K562 (cell line): Measurements from ENCODE around the gene FAAH. TPM values are rescaled to one million over a fixed set of nuclear protein-coding genes. Genes with fewer than 3 reads are reported as not detected.

Experiments
- ATAC-seq: fragments of 200-7000 bp; cut with Tn5 transposase; 3 replicates; pipeline ENCODE4 v1.9.1; 2020; ENCODE audit warnings: moderate library complexity
- BruUV-seq: library from RNA; stranded (reverse); fragments of 400-500 nt; replicated peaks from 2 replicates; lab custom pipeline; 2021; lab: Mats Ljungman, UMichigan
- CTCF ChIA-PET: fragments of 300-600 bp; formaldehyde crosslinking; extraction: SDS; loops from one replicate; lab custom pipeline; 2021; ENCODE audit warnings: low intra/inter-chr PET ratio; lab: Yijun Ruan, JAX
- POLR2A ChIA-PET: fragments of 300-600, 350-650 bp; sonication (Branson Sonifier 250); formaldehyde crosslinking; extraction: SDS; loops from one replicate; lab custom pipeline; 2021; ENCODE audit warnings: antibody characterized with exemption, inconsistent platforms; lab: Yijun Ruan, JAX
- DNase-seq, 4 experiments: peaks; one replicate each; pipeline versions ENCODE4 v3.0.0 to v3.0.0-alpha.2; 2011 to 2018; ENCODE audit warnings: low spot score in 3 of 4, mixed read lengths in 3 of 4; ENCODE audit errors: extremely low read depth in 1 of 4
- FAIRE-seq: peaks from 2 replicates; lab custom pipeline; 2011; peaks lifted over from hg19 to GRCh38; lab: Jason Lieb, UNC
- H2AFZ ChIP-seq: 2 replicates; pipeline ENCODE4 v1.6.0; 2011; ENCODE audit warnings: low read depth, low read length, control low read depth, inconsistent platforms
- H3K27ac ChIP-seq: fragments of 200-600 bp; 3 replicates; pipeline ENCODE4 v1.8.0; 2011; ENCODE audit warnings: low read depth, mild to moderate bottlenecking, control low read depth, inconsistent platforms, low read length, moderate library complexity, mixed read lengths; ENCODE audit errors: extremely low read depth
- H3K27me3 ChIP-seq, 2 experiments: fragments of 300-600 bp in 1 of 2; 2 replicates in 1 of 2; 3 replicates in 1 of 2; pipeline versions ENCODE4 v1.6.0 to v1.8.0; 2011; ENCODE audit warnings: inconsistent platforms in 2 of 2, low read length in 2 of 2, mild to moderate bottlenecking in 1 of 2, mixed read lengths in 1 of 2, moderate library complexity in 1 of 2; ENCODE audit not compliant: control insufficient read depth in 2 of 2, insufficient read depth in 2 of 2
- H3K36me3 ChIP-seq: fragments of 300-600 bp; 3 replicates; pipeline ENCODE4 v1.8.0; 2011; ENCODE audit warnings: mild to moderate bottlenecking, low read length, inconsistent platforms; ENCODE audit not compliant: control insufficient read depth, insufficient read depth
- H3K4me1 ChIP-seq, 2 experiments: fragments of 200-600 bp in 1 of 2; replicated peaks in 1 of 2; 2 replicates in 1 of 2; 3 replicates in 1 of 2; pipeline versions ENCODE4 v1.5.1 to v1.8.0; 2011; ENCODE audit warnings: inconsistent platforms in 2 of 2, low read length in 2 of 2, mild to moderate bottlenecking in 1 of 2, mixed read lengths in 1 of 2, moderate library complexity in 1 of 2; ENCODE audit not compliant: control insufficient read depth in 2 of 2, insufficient read depth in 2 of 2
- H3K4me2 ChIP-seq: 2 replicates; pipeline ENCODE4 v1.6.1; 2011; ENCODE audit warnings: low read length, control low read depth, inconsistent platforms, mixed read lengths; ENCODE audit not compliant: insufficient read depth
- H3K4me3 ChIP-seq: fragments of 200-600 bp; sonication (generic), shearing (Covaris generic); 2 replicates; pipeline ENCODE4 v1.5.1; 2016; ENCODE audit warnings: control low read depth, inconsistent platforms
- H3K79me2 ChIP-seq: fragments of 200-600 bp; 3 replicates; pipeline ENCODE4 v1.8.0; 2011; ENCODE audit warnings: low read length, inconsistent platforms; ENCODE audit not compliant: control insufficient read depth, insufficient read depth
- H3K9ac ChIP-seq, 2 experiments: 2 replicates each; pipeline versions ENCODE4 v1.6.0 to v1.6.1; 2011; ENCODE audit warnings: low read depth in 2 of 2, low read length in 2 of 2, control low read depth in 1 of 2, inconsistent platforms in 1 of 2, mild to moderate bottlenecking in 1 of 2, mixed read lengths in 1 of 2; ENCODE audit not compliant: insufficient read depth in 1 of 2
- H3K9me1 ChIP-seq: one replicate; pipeline ENCODE4 v1.6.0; 2011; ENCODE audit warnings: inconsistent platforms, mild to moderate bottlenecking, low read length, moderate library complexity; ENCODE audit not compliant: control insufficient read depth, insufficient read depth
- H3K9me3 ChIP-seq: replicated peaks from 2 replicates; pipeline ENCODE4 v1.5.1; 2011; ENCODE audit warnings: low read depth, low read length, inconsistent platforms; ENCODE audit not compliant: control insufficient read depth, insufficient read depth
- H4K20me1 ChIP-seq: replicated peaks from 2 replicates; pipeline ENCODE4 v1.6.1; 2011; ENCODE audit warnings: low read length, inconsistent platforms, mixed read lengths; ENCODE audit not compliant: control insufficient read depth, insufficient read depth
- ATF2 ChIP-seq: sonication (generic); formaldehyde crosslinking; IDR thresholded peaks from 2 replicates; pipeline ENCODE4 v1.8.1; 2022; ENCODE audit warnings: missing genetic modification reagents
- CREM ChIP-seq: IDR thresholded peaks from 2 replicates; pipeline ENCODE4 v1.6.1; 2014; ENCODE audit warnings: antibody characterized with exemption, low read depth
- HNRNPH1 ChIP-seq: fragments of 200-400 bp; formaldehyde crosslinking; optimal IDR thresholded peaks from 2 replicates; pipeline ENCODE3; 2017; ENCODE audit warnings: low read depth, mild to moderate bottlenecking, low read length, moderate library complexity
- NFATC3 ChIP-seq: fragments of 450-650 bp; IDR thresholded peaks from 2 replicates; pipeline ENCODE4 v1.6.1; 2017; ENCODE audit warnings: mild to moderate bottlenecking
- NFE2L1 ChIP-seq: fragments of 450-650 bp; IDR thresholded peaks from 2 replicates; pipeline ENCODE4 v1.6.1; 2016; ENCODE audit warnings: missing genetic modification characterization, low read depth, mild to moderate bottlenecking, missing compliant biosample characterization, moderate library complexity, borderline replicate concordance
- RAD21 ChIP-seq, 2 experiments: fragments of 250-450 bp in 1 of 2; fragments of 450-650 bp in 1 of 2; sonication (Bioruptor Pico) in 1 of 2; formaldehyde crosslinking in 1 of 2; IDR thresholded peaks in 1 of 2; conservative IDR thresholded peaks in 1 of 2; 2 replicates each; pipeline versions ENCODE4 v1.4.0 to v1.8.0; 2020 to 2022; ENCODE audit warnings: mild to moderate bottlenecking in 2 of 2, moderate library complexity in 1 of 2
- RAD51 ChIP-seq: fragments of 450-650 bp; IDR thresholded peaks from 2 replicates; pipeline ENCODE4 v1.7.1; 2016; ENCODE audit warnings: low read depth, mild to moderate bottlenecking, borderline replicate concordance
- RBM39 ChIP-seq: fragments of 200-400 bp; formaldehyde crosslinking; optimal IDR thresholded peaks from 2 replicates; pipeline ENCODE3; 2018; ENCODE audit warnings: low read depth, low read length
- RFX7 ChIP-seq: fragments of 250-450 bp; sonication (Bioruptor Pico); IDR thresholded peaks from 2 replicates; pipeline ENCODE4 v1.5.1; 2021; ENCODE audit warnings: mild to moderate bottlenecking
- ZC3H4 ChIP-seq: sonication (generic); formaldehyde crosslinking; IDR thresholded peaks from 2 replicates; pipeline ENCODE4 v1.9.0; 2021; ENCODE audit warnings: missing genetic modification reagents, borderline replicate concordance
- ZKSCAN3 ChIP-seq: fragments of 250-450 bp; sonication (Bioruptor Pico); IDR thresholded peaks from 2 replicates; pipeline ENCODE4 v1.4.0; 2020
- WGBS: fragments of 100-300 bp; shearing (Covaris generic); methylation state at CpG from one replicate; pipeline ENCODE4 v1.1.6; 2016; ENCODE audit warnings: low coverage, mixed read lengths; ENCODE audit not compliant: insufficient coverage; ENCODE audit errors: missing lambda C conversion rate; 5-methylcytosine and 5-hydroxymethylcytosine counted together
- in situ Hi-C: fragments of 300-500 bp; cut with MboI; formaldehyde crosslinking; loops from 4 replicates; pipeline ENCODE4 v1.15.0; 2018; ENCODE audit warnings: inconsistent platforms, mixed read lengths
- intact Hi-C: fragments of 100-400 bp; cut with micrococcal nuclease; formaldehyde crosslinking; loops from 2 replicates; pipeline ENCODE4 v1.14.2; 2022
- polyA plus RNA-seq, 8 experiments: library from polyadenylated mRNA; depleted of rRNA in 4 of 8; stranded (reverse) in 5 of 8; unstranded in 3 of 8; fragments of >200 nt; fragmentation: Nextera tagmentation in 2 of 8; fragmentation: Illumina TruSeq in 1 of 8; extraction: Ambion mirVana in 2 of 8; extraction: Trizol in 1 of 8; gene quantifications; 2 replicates each; pipeline versions ENCODE4 v1.2.1 to v1.2.3, GENCODE V29; 2011 to 2014; ENCODE audit warnings: inconsistent platforms in 1 of 8, missing spikeins in 1 of 8
- total RNA-seq, 7 experiments: library from RNA; depleted of rRNA in 6 of 7; stranded (reverse); fragments of >200 nt in 6 of 7; fragmentation: Illumina TruSeq in 2 of 7; extraction: Trizol in 2 of 7; gene quantifications; 2 replicates each; pipeline versions ENCODE4 v1.2.1 to v1.2.3, GENCODE V29; 2011 to 2021; ENCODE audit warnings: low replicate concordance in 1 of 7
- TF ChIP-seq, protein P1 (sequence below): sonication (generic); formaldehyde crosslinking; IDR thresholded peaks from 2 replicates; pipeline ENCODE4 v1.8.0; 2023; ENCODE audit warnings: missing genetic modification reagents, mild to moderate bottlenecking, borderline replicate concordance
- TF ChIP-seq, protein P2 (sequence below), 2 experiments: fragments of 450-650 bp; conservative IDR thresholded peaks; 2 replicates each; pipeline ENCODE4 v1.6.1; 2017; ENCODE audit warnings: mild to moderate bottlenecking in 2 of 2, moderate library complexity in 2 of 2

FAAH gene
- total and polyA plus RNA-seq, 9 of the 15 experiments (the other 6 are each of a cell fraction or from before 2014, with no cell fraction given) = 0.06 to 1.1 (median 0.32) TPM

GRCh38 chr1:46408356-46409062, 14.4 kb downstream of the FAAH start:
- H4K20me1 ChIP-seq = no peaks in the 10 kb centered on the region
- H3K4me2 ChIP-seq = no peak overlapping the region
- ChIA-PET POLR2A (interaction anchor here (0.7 to 2.0 kb wide), 5 partner anchors 7 to 121 kb away, joined by 3 to 5 read pairs (median 3); no protein-coding TSS in a partner anchor), CTCF (interaction anchor here (0.6 kb wide), 1 partner anchor 37 kb away, joined by 3 read pairs; no protein-coding TSS in a partner anchor)
- in situ Hi-C loops = loop anchor here (5.0 kb wide), 1 partner anchor 129 kb away; a partner anchor contains a TSS
- no TSS peak for BruUV-seq
- H3K4me1 ChIP-seq = peaks cover 20 to 51% of the 10 kb centered on the region in 2 experiments; a peak in 4 of 5 replicates
- H3K9me3 ChIP-seq = no peaks in the 10 kb centered on the region
- no peak overlapping the region for H3K27ac ChIP-seq
- intact Hi-C loops = loop anchor here (5.0 kb wide), 2 partner anchors 69 to 76 kb away; no protein-coding TSS in a partner anchor
- H3K79me2 ChIP-seq = no peaks in the 10 kb centered on the region
- peaks cover 5% of the 10 kb centered on the region for H3K9me1 ChIP-seq
- no peak overlapping the region for H3K4me3 ChIP-seq
- H3K27me3 ChIP-seq = no peaks in the 10 kb centered on the region
- 33% methylated on average over 12 of the region's 12 CpGs for WGBS
- DNase-seq (no peak), ATAC-seq (no peak), FAIRE-seq (no peak)
- no peak overlapping the region for H3K9ac ChIP-seq
- H2AFZ ChIP-seq = no peak overlapping the region
- H3K36me3 ChIP-seq = no peaks in the 10 kb centered on the region
- TF ChIP-seq, protein P1, sequence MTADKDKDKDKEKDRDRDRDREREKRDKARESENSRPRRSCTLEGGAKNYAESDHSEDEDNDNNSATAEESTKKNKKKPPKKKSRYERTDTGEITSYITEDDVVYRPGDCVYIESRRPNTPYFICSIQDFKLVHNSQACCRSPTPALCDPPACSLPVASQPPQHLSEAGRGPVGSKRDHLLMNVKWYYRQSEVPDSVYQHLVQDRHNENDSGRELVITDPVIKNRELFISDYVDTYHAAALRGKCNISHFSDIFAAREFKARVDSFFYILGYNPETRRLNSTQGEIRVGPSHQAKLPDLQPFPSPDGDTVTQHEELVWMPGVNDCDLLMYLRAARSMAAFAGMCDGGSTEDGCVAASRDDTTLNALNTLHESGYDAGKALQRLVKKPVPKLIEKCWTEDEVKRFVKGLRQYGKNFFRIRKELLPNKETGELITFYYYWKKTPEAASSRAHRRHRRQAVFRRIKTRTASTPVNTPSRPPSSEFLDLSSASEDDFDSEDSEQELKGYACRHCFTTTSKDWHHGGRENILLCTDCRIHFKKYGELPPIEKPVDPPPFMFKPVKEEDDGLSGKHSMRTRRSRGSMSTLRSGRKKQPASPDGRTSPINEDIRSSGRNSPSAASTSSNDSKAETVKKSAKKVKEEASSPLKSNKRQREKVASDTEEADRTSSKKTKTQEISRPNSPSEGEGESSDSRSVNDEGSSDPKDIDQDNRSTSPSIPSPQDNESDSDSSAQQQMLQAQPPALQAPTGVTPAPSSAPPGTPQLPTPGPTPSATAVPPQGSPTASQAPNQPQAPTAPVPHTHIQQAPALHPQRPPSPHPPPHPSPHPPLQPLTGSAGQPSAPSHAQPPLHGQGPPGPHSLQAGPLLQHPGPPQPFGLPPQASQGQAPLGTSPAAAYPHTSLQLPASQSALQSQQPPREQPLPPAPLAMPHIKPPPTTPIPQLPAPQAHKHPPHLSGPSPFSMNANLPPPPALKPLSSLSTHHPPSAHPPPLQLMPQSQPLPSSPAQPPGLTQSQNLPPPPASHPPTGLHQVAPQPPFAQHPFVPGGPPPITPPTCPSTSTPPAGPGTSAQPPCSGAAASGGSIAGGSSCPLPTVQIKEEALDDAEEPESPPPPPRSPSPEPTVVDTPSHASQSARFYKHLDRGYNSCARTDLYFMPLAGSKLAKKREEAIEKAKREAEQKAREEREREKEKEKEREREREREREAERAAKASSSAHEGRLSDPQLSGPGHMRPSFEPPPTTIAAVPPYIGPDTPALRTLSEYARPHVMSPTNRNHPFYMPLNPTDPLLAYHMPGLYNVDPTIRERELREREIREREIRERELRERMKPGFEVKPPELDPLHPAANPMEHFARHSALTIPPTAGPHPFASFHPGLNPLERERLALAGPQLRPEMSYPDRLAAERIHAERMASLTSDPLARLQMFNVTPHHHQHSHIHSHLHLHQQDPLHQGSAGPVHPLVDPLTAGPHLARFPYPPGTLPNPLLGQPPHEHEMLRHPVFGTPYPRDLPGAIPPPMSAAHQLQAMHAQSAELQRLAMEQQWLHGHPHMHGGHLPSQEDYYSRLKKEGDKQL (CRISPR knock-in tag) = no peak
- no peak for TF ChIP-seq RAD21 (CRISPR knock-in tag; conservative IDR thresholded peaks at IDR 0.05 in 1 of 2, IDR thresholded peaks at IDR 0.05 in 1 of 2)
- TF ChIP-seq CREM = no peak
- TF ChIP-seq RFX7 (CRISPR knock-in tag) = no peak
- TF ChIP-seq NFE2L1 (tag) = no peak
- TF ChIP-seq RBM39 = no peak
- no peak for TF ChIP-seq ZC3H4 (CRISPR knock-in tag)
- TF ChIP-seq NFATC3 = no peak
- TF ChIP-seq RAD51 = no peak
- no peak for TF ChIP-seq ZKSCAN3 (CRISPR knock-in tag)
- TF ChIP-seq ATF2 (CRISPR knock-in tag) = no peak
- TF ChIP-seq, protein P2, sequence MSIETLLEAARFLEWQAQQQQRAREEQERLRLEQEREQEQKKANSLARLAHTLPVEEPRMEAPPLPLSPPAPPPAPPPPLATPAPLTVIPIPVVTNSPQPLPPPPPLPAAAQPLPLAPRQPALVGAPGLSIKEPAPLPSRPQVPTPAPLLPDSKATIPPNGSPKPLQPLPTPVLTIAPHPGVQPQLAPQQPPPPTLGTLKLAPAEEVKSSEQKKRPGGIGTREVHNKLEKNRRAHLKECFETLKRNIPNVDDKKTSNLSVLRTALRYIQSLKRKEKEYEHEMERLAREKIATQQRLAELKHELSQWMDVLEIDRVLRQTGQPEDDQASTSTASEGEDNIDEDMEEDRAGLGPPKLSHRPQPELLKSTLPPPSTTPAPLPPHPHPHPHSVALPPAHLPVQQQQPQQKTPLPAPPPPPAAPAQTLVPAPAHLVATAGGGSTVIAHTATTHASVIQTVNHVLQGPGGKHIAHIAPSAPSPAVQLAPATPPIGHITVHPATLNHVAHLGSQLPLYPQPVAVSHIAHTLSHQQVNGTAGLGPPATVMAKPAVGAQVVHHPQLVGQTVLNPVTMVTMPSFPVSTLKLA (conservative IDR thresholded peaks at IDR 0.05) = no peak
- TF ChIP-seq HNRNPH1 = no peak
